Testis (tissue), 2 donors: ENCODE data around the gene LYPD6B.

Experiments
- CTCF ChIP-seq, 3 experiments: fragments of 450-650 bp in 2 of 3; fragments of 200-600 bp in 1 of 3; sonication (generic) in 1 of 3; IDR thresholded peaks; one replicate each; pipeline ENCODE4 v1.5.1; 2016 to 2019; ENCODE audit warnings: antibody characterized with exemption in 3 of 3, mild to moderate bottlenecking in 2 of 3, moderate library complexity in 1 of 3
- POLR2A ChIP-seq: fragments of 450-650 bp; IDR thresholded peaks from one replicate; pipeline ENCODE4 v1.6.1; 2017; ENCODE audit warnings: antibody characterized with exemption, mild to moderate bottlenecking, moderate library complexity

GRCh38 chr2:149185942-149186490 is 147.5 kb downstream of the LYPD6B start:
- no peak for TF ChIP-seq CTCF (IDR thresholded peaks at IDR 0.05)
- TF ChIP-seq POLR2A = no peak
